H1 (cell line): ENCODE data around the gene RBM4. TPM values are rescaled to one million over a fixed set of nuclear protein-coding genes. Genes with fewer than 3 reads are reported as not detected.

ENCODE experiments used
- CTCF ChIA-PET: fragments of 300-600 bp; sonication (Branson Sonifier 250); formaldehyde crosslinking; loops from one replicate; lab custom pipeline; 2021; ENCODE audit not compliant: partially characterized antibody; lab: Charles Lee
- POLR2A ChIA-PET: fragments of 300-600 bp; sonication (Branson Sonifier 250); formaldehyde crosslinking; loops from one replicate; lab custom pipeline; 2021; ENCODE audit warnings: inconsistent platforms; ENCODE audit not compliant: partially characterized antibody; lab: Charles Lee
- DNase-seq, 2 experiments: peaks; one replicate each; pipeline versions ENCODE4 v3.0.0 to v3.0.0-alpha.2; 2010 to 2022; ENCODE audit warnings: low spot score in 2 of 2, low read depth in 1 of 2, mixed read lengths in 1 of 2
- FAIRE-seq: peaks from 2 replicates; lab custom pipeline; 2011; peaks lifted over from hg19 to GRCh38; lab: Jason Lieb, UNC
- H2AFZ ChIP-seq: 2 replicates; pipeline ENCODE4 v1.8.1; 2012; ENCODE audit warnings: low read length, inconsistent platforms
- H2AK5ac ChIP-seq: 2 replicates; pipeline ENCODE4 v1.6.1; 2013; ENCODE audit warnings: low read depth, low read length
- H2BK120ac ChIP-seq: replicated peaks from 2 replicates; pipeline ENCODE3; 2013; ENCODE audit warnings: low read depth, low read length, inconsistent platforms
- H2BK12ac ChIP-seq: 2 replicates; pipeline ENCODE4 v1.6.1; 2013; ENCODE audit warnings: low read depth, low read length
- H2BK15ac ChIP-seq: 2 replicates; pipeline ENCODE4 v1.6.1; 2013; ENCODE audit warnings: low read length
- H2BK20ac ChIP-seq: 2 replicates; pipeline ENCODE4 v1.6.1; 2013; ENCODE audit warnings: low read length
- H2BK5ac ChIP-seq: 2 replicates; pipeline ENCODE4 v1.6.1; 2013; ENCODE audit warnings: low read depth, low read length
- H3K14ac ChIP-seq: 2 replicates; pipeline ENCODE4 v1.6.1; 2013; ENCODE audit warnings: inconsistent platforms; ENCODE audit not compliant: insufficient read length
- H3K18ac ChIP-seq: 2 replicates; pipeline ENCODE4 v1.6.1; 2013; ENCODE audit warnings: low read length; ENCODE audit errors: extremely low read depth
- H3K23ac ChIP-seq: 2 replicates; pipeline ENCODE4 v1.6.1; 2013; ENCODE audit warnings: inconsistent platforms; ENCODE audit not compliant: insufficient read length
- H3K23me2 ChIP-seq: 2 replicates; pipeline ENCODE4 v1.6.1; 2013; ENCODE audit warnings: low read depth, low read length
- H3K27ac ChIP-seq: 2 replicates; pipeline ENCODE4 v1.6.1; 2011; ENCODE audit warnings: low read depth, low read length, inconsistent platforms
- H3K27me3 ChIP-seq, 4 experiments: replicated peaks in 1 of 4; 1 replicate in 1 of 4; 2 replicates in 3 of 4; pipeline versions ENCODE4 v1.6.1 to v1.8.1; 2011 to 2013; ENCODE audit warnings: low read length in 3 of 4, mild to moderate bottlenecking in 3 of 4, inconsistent platforms in 2 of 4, mixed read lengths in 2 of 4, moderate library complexity in 1 of 4; ENCODE audit not compliant: control insufficient read depth in 3 of 4, insufficient read depth in 3 of 4; ENCODE audit errors: extremely low read depth in 1 of 4
- H3K36me3 ChIP-seq, 4 experiments: 2 replicates each; pipeline versions ENCODE4 v1.6.1 to v1.8.1; 2011 to 2013; ENCODE audit warnings: mild to moderate bottlenecking in 4 of 4, low read length in 3 of 4, moderate library complexity in 2 of 4, control low read depth in 1 of 4, inconsistent platforms in 1 of 4; ENCODE audit not compliant: insufficient read depth in 4 of 4, control insufficient read depth in 2 of 4
- H3K4ac ChIP-seq: replicated peaks from 2 replicates; pipeline ENCODE3; 2013; ENCODE audit warnings: low read length, low read depth, mixed read lengths, inconsistent platforms; ENCODE audit not compliant: insufficient read length
- H3K4me1 ChIP-seq, 4 experiments: replicated peaks in 1 of 4; 1 replicate in 1 of 4; 2 replicates in 3 of 4; pipeline versions ENCODE4 v1.6.1 to v1.8.1; 2011 to 2013; ENCODE audit warnings: low read length in 3 of 4, inconsistent platforms in 2 of 4, mixed read lengths in 1 of 4; ENCODE audit not compliant: insufficient read depth in 4 of 4, control insufficient read depth in 3 of 4
- H3K4me2 ChIP-seq, 2 experiments: 2 replicates each; pipeline versions ENCODE4 v1.6.1 to v1.8.1; 2011 to 2013; ENCODE audit warnings: low read depth in 2 of 2, low read length in 2 of 2, control low read depth in 1 of 2, inconsistent platforms in 1 of 2, mild to moderate bottlenecking in 1 of 2; ENCODE audit not compliant: insufficient read depth in 1 of 2
- H3K4me3 ChIP-seq, 4 experiments: fragments of 200-600, 300-600 bp in 1 of 4; sonication (generic), shearing (Covaris generic), sonication (Bioruptor Twin) in 1 of 4; 2 replicates each; pipeline versions ENCODE4 v1.5.1 to v1.8.1; 2011 to 2016; ENCODE audit warnings: low read length in 4 of 4, low read depth in 3 of 4, control low read depth in 2 of 4, inconsistent platforms in 2 of 4, mild to moderate bottlenecking in 2 of 4, mixed read lengths in 1 of 4, moderate library complexity in 1 of 4; ENCODE audit not compliant: insufficient read depth in 2 of 4; ENCODE audit errors: extremely low read depth in 1 of 4
- H3K56ac ChIP-seq: replicated peaks from 2 replicates; pipeline ENCODE3; 2013; ENCODE audit warnings: low read depth, mild to moderate bottlenecking, mixed read lengths, low read length, inconsistent platforms; ENCODE audit not compliant: insufficient read length
- H3K79me1 ChIP-seq: 2 replicates; pipeline ENCODE4 v1.6.1; 2013; ENCODE audit warnings: low read depth, low read length, control low read depth
- H3K79me2 ChIP-seq, 2 experiments: 2 replicates each; pipeline versions ENCODE4 v1.6.1 to v1.8.1; 2012 to 2013; ENCODE audit warnings: low read length in 2 of 2, mild to moderate bottlenecking in 2 of 2, inconsistent platforms in 1 of 2; ENCODE audit not compliant: insufficient read depth in 2 of 2, control insufficient read depth in 1 of 2
- H3K9ac ChIP-seq, 4 experiments: replicated peaks in 1 of 4; 1 replicate in 1 of 4; 2 replicates in 3 of 4; pipeline versions ENCODE4 v1.6.1 to v1.8.1; 2011 to 2013; ENCODE audit warnings: low read depth in 3 of 4, low read length in 3 of 4, control low read depth in 2 of 4, mild to moderate bottlenecking in 2 of 4, moderate library complexity in 2 of 4, inconsistent platforms in 1 of 4; ENCODE audit errors: extremely low read depth in 1 of 4
- H3K9me3 ChIP-seq, 2 experiments: 2 replicates each; pipeline versions ENCODE4 v1.6.1 to v1.8.1; 2012 to 2013; ENCODE audit warnings: mild to moderate bottlenecking in 2 of 2, moderate library complexity in 2 of 2, control low read depth in 1 of 2, inconsistent platforms in 1 of 2, low read depth in 1 of 2, low read length in 1 of 2, mixed read lengths in 1 of 2; ENCODE audit not compliant: insufficient read depth in 2 of 2
- H4K20me1 ChIP-seq, 2 experiments: replicated peaks in 1 of 2; 2 replicates each; pipeline versions ENCODE3 to v1.8.1; 2011 to 2013; ENCODE audit warnings: inconsistent platforms in 2 of 2, low read length in 2 of 2, mild to moderate bottlenecking in 1 of 2; ENCODE audit not compliant: insufficient read depth in 2 of 2, control insufficient read depth in 1 of 2
- H4K5ac ChIP-seq: 2 replicates; pipeline ENCODE4 v1.6.1; 2013; ENCODE audit warnings: low read length, low read depth, mixed read lengths, inconsistent platforms; ENCODE audit not compliant: insufficient read length
- H4K8ac ChIP-seq: 2 replicates; pipeline ENCODE4 v1.8.0; 2013; ENCODE audit warnings: mild to moderate bottlenecking, moderate library complexity, low read length, inconsistent platforms; ENCODE audit not compliant: insufficient read depth; ENCODE audit errors: extremely low read depth
- H4K91ac ChIP-seq: replicated peaks from 2 replicates; pipeline ENCODE3; 2013; ENCODE audit warnings: low read length, mixed read lengths, inconsistent platforms; ENCODE audit not compliant: insufficient read length
- ATF3 ChIP-seq: IDR thresholded peaks from 2 replicates; pipeline ENCODE4 v1.6.1; 2011; ENCODE audit warnings: low read depth, mild to moderate bottlenecking, low read length; ENCODE audit not compliant: insufficient read depth
- BRCA1 ChIP-seq: IDR thresholded peaks from 2 replicates; pipeline ENCODE4 v1.6.1; 2012; ENCODE audit warnings: low read depth, low read length, improper control_type of control experiment
- CHD1 ChIP-seq: IDR thresholded peaks from 2 replicates; pipeline ENCODE4 v1.6.1; 2012; ENCODE audit warnings: low read depth, low read length, improper control_type of control experiment
- FOSL1 ChIP-seq: IDR thresholded peaks from 2 replicates; pipeline ENCODE4 v1.6.1; 2011; ENCODE audit warnings: mild to moderate bottlenecking, low read depth, low read length, moderate library complexity; ENCODE audit not compliant: insufficient read depth
- MAX ChIP-seq: IDR thresholded peaks from 2 replicates; pipeline ENCODE4 v1.6.1; 2012; ENCODE audit warnings: inconsistent platforms
- NRF1 ChIP-seq: IDR thresholded peaks from 2 replicates; pipeline ENCODE4 v1.6.1; 2011; ENCODE audit warnings: mild to moderate bottlenecking, low read depth, low read length, improper control_type of control experiment
- PHF8 ChIP-seq: fragments of 200-600 bp; sonication (generic); conservative IDR thresholded peaks from 2 replicates; pipeline ENCODE4 v1.7.1; 2012; ENCODE audit warnings: low read depth, mild to moderate bottlenecking, inconsistent platforms, low read length, moderate library complexity
- POU5F1 ChIP-seq: IDR thresholded peaks from 2 replicates; pipeline ENCODE4 v1.6.1; 2011; ENCODE audit warnings: low read depth, mild to moderate bottlenecking, low read length, moderate library complexity
- RFX5 ChIP-seq: IDR thresholded peaks from 2 replicates; pipeline ENCODE4 v1.6.1; 2011; ENCODE audit warnings: low read depth, low read length, improper control_type of control experiment, borderline replicate concordance
- SIRT6 ChIP-seq: IDR thresholded peaks from one replicate; pipeline ENCODE4 v1.7.1; 2012; ENCODE audit warnings: low read length, inconsistent platforms
- SP1 ChIP-seq: IDR thresholded peaks from 2 replicates; pipeline ENCODE4 v1.6.1; 2011; ENCODE audit warnings: low read depth, low read length
- SUZ12 ChIP-seq: fragments of 200-600 bp; sonication (generic); IDR thresholded peaks from 2 replicates; pipeline ENCODE4 v1.6.1; 2012; ENCODE audit warnings: mild to moderate bottlenecking, inconsistent platforms, low read length, moderate library complexity, mixed read lengths
- TCF12 ChIP-seq: IDR thresholded peaks from 2 replicates; pipeline ENCODE4 v1.6.1; 2011; ENCODE audit warnings: low read depth, mild to moderate bottlenecking, low read length
- WGBS, 2 experiments: shearing (Covaris generic) in 1 of 2; methylation state at CpG; one replicate each; pipeline versions ENCODE4 v1.1.6 to v1.1.7; 2013 to 2015; ENCODE audit warnings: low lambda C conversion rate in 2 of 2, mixed read lengths in 2 of 2, inconsistent platforms in 1 of 2, low coverage in 1 of 2, missing lambda C conversion rate in 1 of 2; ENCODE audit not compliant: insufficient replicate concordance in 2 of 2, insufficient coverage in 1 of 2, insufficient read length in 1 of 2; ENCODE audit errors: extremely low coverage in 1 of 2, missing lambda C conversion rate in 1 of 2; 5-methylcytosine and 5-hydroxymethylcytosine counted together
- polyA plus RNA-seq, 7 experiments: library from polyadenylated mRNA; depleted of rRNA in 3 of 7; stranded (reverse) in 5 of 7; unstranded in 2 of 7; fragments of >200 nt in 5 of 7; fragments of 200-250 nt in 2 of 7; gene quantifications; 1 replicate in 5 of 7; 2 replicates in 1 of 7; 4 replicates in 1 of 7; pipeline versions ENCODE4 v1.2.1 to v1.2.3, GENCODE V29; 2011 to 2013; ENCODE audit warnings: missing spikeins in 2 of 7, mixed read lengths in 2 of 7
- total RNA-seq: library from RNA; stranded (reverse); fragmentation: NEBNext Ultra II Directional; extraction: Animal tissue kit (Norgen Biotek cat#: 25700); gene quantifications from 2 replicates; pipeline ENCODE4 v1.2.1, GENCODE V29; 2021

The RBM4 gene
- total and polyA plus RNA-seq, 2 of the 8 experiments (the other 6 are each of a cell fraction or from before 2014, with no cell fraction given) = 192 to 330 TPM

GRCh38 chr11:66614073-66614472, 24.4 kb upstream of the RBM4 start:
- H4K5ac ChIP-seq = no peak overlapping the region
- no peak overlapping the region for H2BK5ac ChIP-seq
- H3K79me1 ChIP-seq = no peaks in the 10 kb centered on the region; the same call in 1 of the 2 replicates
- H2AK5ac ChIP-seq = no peak overlapping the region
- H3K9me3 ChIP-seq = no peaks in the 10 kb centered on the region
- H3K36me3 ChIP-seq = peaks cover 0 to 13% (median 5%) of the 10 kb centered on the region in 4 experiments; a peak in 5 of 8 replicates
- no peak overlapping the region for H2BK120ac ChIP-seq
- FAIRE-seq (no peak), DNase-seq (no peak)
- H3K56ac ChIP-seq = no peak overlapping the region
- no peak overlapping the region for H3K4me3 ChIP-seq
- TF ChIP-seq BRCA1 (no peak), CHD1 (no peak), SUZ12 (no peak), PHF8 (no peak), FOSL1 (no peak), ATF3 (no peak), RFX5 (no peak), SIRT6 (no peak), TCF12 (no peak), POU5F1 (no peak), SP1 (no peak), NRF1 (no peak), MAX (no peak)
- no peak overlapping the region for H3K9ac ChIP-seq
- peaks cover 0 to 12% (median under 1%) of the 10 kb centered on the region in 4 experiments; a peak in 3 of 7 replicates for H3K4me1 ChIP-seq
- H2BK15ac ChIP-seq = no peak overlapping the region
- no peaks in the 10 kb centered on the region for H3K27me3 ChIP-seq
- H3K14ac ChIP-seq = no peak overlapping the region
- H3K23ac ChIP-seq = no peak overlapping the region
- POLR2A ChIA-PET = interaction anchor here (0.6 to 66.2 kb wide), 9 partner anchors 7 to 160 kb away, joined by 3 to 2165 read pairs (median 5); partner anchors contain the start of genes CCDC87, CCS, RBM14 and RBM4
- CTCF ChIA-PET = interaction anchor here (2.3 kb wide), 2 partner anchors 18 to 21 kb away, joined by 7 to 11 read pairs; partner anchors contain the start of genes CCDC87 and CCS
- 89% methylated on average over 12 of the region's 13 CpGs; no CpG with 5 or more reads in 1 of the 2 experiments for WGBS, 2 experiments
- H3K4me2 ChIP-seq = no peak overlapping the region
- H3K18ac ChIP-seq = no peak overlapping the region
- no peak overlapping the region for H2AFZ ChIP-seq
- H2BK12ac ChIP-seq = no peak overlapping the region
- peaks cover 18 to 21% of the 10 kb centered on the region in 2 experiments for H4K20me1 ChIP-seq
- no peak overlapping the region for H3K27ac ChIP-seq
- H3K4ac ChIP-seq = no peak overlapping the region
- no peak overlapping the region for H4K91ac ChIP-seq
- peaks cover 11% of the 10 kb centered on the region for H3K23me2 ChIP-seq
- no peak overlapping the region for H2BK20ac ChIP-seq
- no peak overlapping the region; the same call in 1 of the 2 replicates for H4K8ac ChIP-seq
- H3K79me2 ChIP-seq = peaks cover 25 to 26% of the 10 kb centered on the region in 2 experiments
